HEK293 (cell line): Measurements from ENCODE around the gene CRACDL.

Source experiments
- CTCF ChIP-seq: fragments of 450-650 bp; formaldehyde crosslinking; IDR thresholded peaks from 2 replicates; pipeline ENCODE4 v1.5.1; 2016; ENCODE audit warnings: missing biosample characterization, missing genetic modification characterization
- ZBTB21 ChIP-seq: fragments of 450-650 bp; formaldehyde crosslinking; IDR thresholded peaks from 2 replicates; pipeline ENCODE4 v1.5.1; 2017; ENCODE audit warnings: missing biosample characterization, missing genetic modification characterization
- ZBTB49 ChIP-seq: fragments of 450-650 bp; formaldehyde crosslinking; IDR thresholded peaks from 2 replicates; pipeline ENCODE4 v1.5.1; 2016; ENCODE audit warnings: missing biosample characterization, missing genetic modification characterization, low read depth
- ZNF133 ChIP-seq: fragments of 450-650 bp; formaldehyde crosslinking; IDR thresholded peaks from 2 replicates; pipeline ENCODE4 v1.5.1; 2016; ENCODE audit warnings: missing biosample characterization, missing genetic modification characterization
- ZNF155 ChIP-seq: fragments of 450-650 bp; formaldehyde crosslinking; IDR thresholded peaks from 2 replicates; pipeline ENCODE4 v1.5.1; 2016; ENCODE audit warnings: missing biosample characterization, missing genetic modification characterization
- ZNF23 ChIP-seq: fragments of 450-650 bp; formaldehyde crosslinking; IDR thresholded peaks from 2 replicates; pipeline ENCODE4 v1.5.1; 2016; ENCODE audit warnings: missing biosample characterization, missing genetic modification characterization, borderline replicate concordance
- ZNF623 ChIP-seq: fragments of 450-650 bp; formaldehyde crosslinking; IDR thresholded peaks from 2 replicates; pipeline ENCODE4 v1.5.1; 2016; ENCODE audit warnings: missing biosample characterization, missing genetic modification characterization
- ZNF664 ChIP-seq: fragments of 450-650 bp; formaldehyde crosslinking; IDR thresholded peaks from 2 replicates; pipeline ENCODE4 v1.5.1; 2016; ENCODE audit warnings: missing biosample characterization, missing genetic modification characterization
- ZNF670 ChIP-seq: fragments of 450-650 bp; formaldehyde crosslinking; IDR thresholded peaks from 2 replicates; pipeline ENCODE4 v1.5.1; 2016; ENCODE audit warnings: missing biosample characterization, missing genetic modification characterization, low read depth
- ZNF768 ChIP-seq: fragments of 450-650 bp; formaldehyde crosslinking; IDR thresholded peaks from 2 replicates; pipeline ENCODE4 v1.5.1; 2018; ENCODE audit warnings: missing biosample characterization, mild to moderate bottlenecking, missing genetic modification characterization
- ZSCAN5A ChIP-seq: fragments of 450-650 bp; formaldehyde crosslinking; IDR thresholded peaks from 2 replicates; pipeline ENCODE4 v1.5.1; 2016; ENCODE audit warnings: missing biosample characterization, missing genetic modification characterization
- TF ChIP-seq, protein P1 (sequence below): fragments of 450-650 bp; formaldehyde crosslinking; IDR thresholded peaks from 2 replicates; pipeline ENCODE4 v1.5.1; 2017; ENCODE audit warnings: missing biosample characterization, missing genetic modification characterization
- TF ChIP-seq, protein P2 (sequence below): IDR thresholded peaks from 2 replicates; pipeline ENCODE4 v1.6.1; 2011; ENCODE audit warnings: mild to moderate bottlenecking, low read depth, low read length, borderline replicate concordance

DNA sequence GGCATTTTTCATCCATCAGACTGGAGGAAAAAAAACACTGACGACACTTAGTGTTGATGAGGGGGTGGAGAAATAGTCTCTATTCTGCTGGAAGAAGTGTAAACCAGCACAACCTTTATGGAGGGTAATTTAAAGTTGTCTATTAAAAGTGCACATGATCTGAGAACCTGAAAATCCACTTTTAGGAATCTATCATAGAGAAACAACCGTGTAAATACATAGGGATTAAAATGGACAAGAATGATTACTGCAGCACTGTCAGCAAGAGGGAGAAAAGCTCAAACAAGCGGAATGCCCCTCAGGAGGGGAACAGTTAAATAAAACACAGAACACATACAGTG is 125.5 kb downstream of the CRACDL start:
- TF ChIP-seq ZNF623 (tag by site-specific recombination) (no peak), ZNF664 (no peak), CTCF (tag by site-specific recombination) (no peak), ZNF155 (tag by site-specific recombination) (no peak), ZBTB21 (tag by site-specific recombination) (no peak), ZBTB49 (tag by site-specific recombination) (no peak), ZSCAN5A (tag by site-specific recombination) (no peak), ZNF670 (tag by site-specific recombination) (no peak), ZNF133 (tag by site-specific recombination) (no peak), ZNF23 (tag by site-specific recombination) (no peak), ZNF768 (no peak)
- TF ChIP-seq, protein P1, sequence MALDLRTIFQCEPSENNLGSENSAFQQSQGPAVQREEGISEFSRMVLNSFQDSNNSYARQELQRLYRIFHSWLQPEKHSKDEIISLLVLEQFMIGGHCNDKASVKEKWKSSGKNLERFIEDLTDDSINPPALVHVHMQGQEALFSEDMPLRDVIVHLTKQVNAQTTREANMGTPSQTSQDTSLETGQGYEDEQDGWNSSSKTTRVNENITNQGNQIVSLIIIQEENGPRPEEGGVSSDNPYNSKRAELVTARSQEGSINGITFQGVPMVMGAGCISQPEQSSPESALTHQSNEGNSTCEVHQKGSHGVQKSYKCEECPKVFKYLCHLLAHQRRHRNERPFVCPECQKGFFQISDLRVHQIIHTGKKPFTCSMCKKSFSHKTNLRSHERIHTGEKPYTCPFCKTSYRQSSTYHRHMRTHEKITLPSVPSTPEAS (tag by site-specific recombination), result no peak
- TF ChIP-seq, protein P2, sequence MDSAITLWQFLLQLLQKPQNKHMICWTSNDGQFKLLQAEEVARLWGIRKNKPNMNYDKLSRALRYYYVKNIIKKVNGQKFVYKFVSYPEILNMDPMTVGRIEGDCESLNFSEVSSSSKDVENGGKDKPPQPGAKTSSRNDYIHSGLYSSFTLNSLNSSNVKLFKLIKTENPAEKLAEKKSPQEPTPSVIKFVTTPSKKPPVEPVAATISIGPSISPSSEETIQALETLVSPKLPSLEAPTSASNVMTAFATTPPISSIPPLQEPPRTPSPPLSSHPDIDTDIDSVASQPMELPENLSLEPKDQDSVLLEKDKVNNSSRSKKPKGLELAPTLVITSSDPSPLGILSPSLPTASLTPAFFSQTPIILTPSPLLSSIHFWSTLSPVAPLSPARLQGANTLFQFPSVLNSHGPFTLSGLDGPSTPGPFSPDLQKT, result no peak
